ENCODE data around the gene DAZL.

GRCh38 chr3:16552757-16553156 is 52.5 kb downstream of the DAZL start:
- TF ChIP-seq POLR2AphosphoS5 (IDR thresholded peaks at IDR 0.05), result no peak
- TF ChIP-seq CTCF (IDR thresholded peaks at IDR 0.05), result no peak
